Epidermal melanocyte (primary cell): ENCODE measurements around the gene NUDCD2.
"Not testable (repeated sequence)": the region's sequence is repeated elsewhere in the genome, so short reads cannot be mapped to it uniquely, and the experiment has no call there.

Experiments used
- DNase-seq: peaks from one replicate; pipeline ENCODE4 v3.0.0; 2011; ENCODE audit warnings: low spot score; ENCODE audit not compliant: insufficient read length

NUDCD2 gene

DNA sequence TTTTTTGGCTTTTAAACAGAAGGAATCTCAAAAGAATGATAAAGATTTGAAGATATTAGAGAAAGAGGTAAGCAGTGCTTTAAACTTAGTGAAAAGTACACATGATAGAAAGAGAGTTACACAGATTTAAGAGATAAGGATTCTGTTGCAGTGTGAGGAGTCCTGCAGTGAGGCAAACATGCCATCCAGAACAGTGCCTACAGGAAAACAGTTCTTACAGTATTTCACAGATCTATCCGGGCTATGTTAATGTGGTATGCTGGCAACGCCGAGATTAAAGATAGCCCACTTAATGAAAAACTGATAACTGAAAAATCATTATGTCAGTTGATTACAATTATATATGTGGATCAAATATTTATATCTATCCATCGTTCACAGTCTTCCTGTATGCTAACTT lies 7.8 kb upstream of the NUDCD2 start:
- DNase-seq = no peak

DNA sequence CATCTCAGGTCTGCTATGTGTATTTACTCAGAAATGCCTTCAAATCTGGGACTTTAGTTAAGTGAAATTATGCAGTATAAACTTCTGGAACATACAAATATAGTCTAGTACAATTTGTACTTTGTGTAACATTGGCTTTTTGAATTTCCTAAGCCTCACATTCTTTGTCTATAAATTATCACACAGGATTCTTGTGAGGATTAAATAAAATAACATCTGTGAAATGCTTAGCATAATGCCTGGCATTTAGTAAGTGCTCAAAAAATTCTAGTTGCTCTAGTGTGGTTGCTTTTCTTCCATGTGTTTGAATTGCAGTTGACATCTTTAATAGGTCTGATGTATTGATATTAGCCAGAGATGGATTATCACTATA lies 3.1 kb upstream of the NUDCD2 start:
- no peak for DNase-seq

DNA sequence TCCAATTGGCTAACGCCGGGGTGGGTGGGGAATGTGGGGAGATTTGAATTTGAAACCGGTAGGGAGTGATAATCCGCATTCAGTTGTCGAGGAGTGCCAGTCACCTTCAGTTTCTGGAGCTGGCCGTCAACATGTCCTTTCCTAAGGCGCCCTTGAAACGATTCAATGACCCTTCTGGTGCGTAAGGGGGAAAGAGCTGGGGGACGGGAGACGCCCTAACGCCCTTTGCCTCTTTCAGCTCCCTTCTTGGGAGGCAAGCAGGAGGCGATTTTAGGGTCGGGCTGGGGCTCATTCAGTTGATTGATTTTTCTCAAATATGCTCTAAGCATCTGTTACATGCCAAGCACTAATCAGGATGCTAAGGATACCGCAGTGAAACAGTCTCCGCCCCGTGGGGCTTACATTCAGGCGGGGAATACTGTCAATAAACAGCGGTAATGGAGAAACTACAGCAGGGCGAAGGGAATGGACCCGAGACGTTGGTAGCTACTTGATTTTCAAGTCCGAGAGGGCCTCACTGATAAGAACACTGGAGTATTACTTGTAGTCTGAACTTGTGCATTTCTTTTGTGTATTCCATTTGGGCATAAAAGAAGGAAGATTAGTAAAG lies 765 bp upstream of the NUDCD2 start, which contains the start of gene HMMR:
Gene HMMR, plus strand, starts transcription at position 71 of the 610 bp plus-strand sequence. Its CDS starts 61 bp downstream, at position 132.
- no peak for DNase-seq

DNA sequence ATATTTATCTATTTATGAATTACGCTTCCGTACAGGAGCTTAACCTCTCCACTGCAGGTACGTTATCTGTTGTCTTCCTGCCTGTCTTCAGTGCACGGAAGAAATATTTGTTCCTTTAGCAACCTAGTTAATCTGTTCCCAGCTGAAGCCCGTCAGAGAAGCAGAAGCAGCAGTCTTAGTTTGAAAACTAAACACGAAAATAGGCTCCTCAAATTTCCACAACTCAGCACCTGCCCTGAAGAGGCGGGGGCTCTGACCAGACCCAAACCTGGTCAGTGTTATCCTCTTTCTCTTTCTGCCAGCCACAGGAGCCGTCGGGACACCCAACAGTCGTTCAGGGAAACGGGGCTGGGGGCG lies 462 bp downstream of the NUDCD2 start:
- DNase-seq = no peak

DNA sequence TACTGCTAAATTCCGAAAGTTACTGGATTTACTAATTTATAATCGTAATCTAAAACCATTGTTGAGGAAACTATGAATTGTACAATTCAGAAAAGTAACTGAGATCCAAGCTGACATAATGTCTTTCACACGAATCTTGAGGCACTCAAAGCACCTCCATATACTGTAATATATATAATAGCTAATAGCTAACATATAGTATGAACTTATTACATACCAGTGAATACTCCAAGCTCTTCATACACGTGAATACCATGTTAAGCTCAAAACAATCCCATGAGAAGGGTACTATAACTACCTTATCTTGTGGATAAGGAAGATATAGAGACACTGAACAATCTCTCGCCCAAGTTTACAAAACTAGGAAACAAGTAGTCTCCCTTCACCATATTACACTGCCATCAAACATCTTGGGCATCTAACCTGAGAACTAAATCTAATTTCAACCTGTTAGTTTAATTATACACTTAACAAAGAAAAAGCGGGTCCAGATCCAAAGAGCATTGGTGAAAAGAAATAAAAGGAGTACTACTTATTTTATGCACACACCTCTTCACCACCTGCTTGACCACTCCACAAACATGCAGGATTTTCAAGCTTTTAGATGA lies 1.0 kb downstream of the NUDCD2 start:
- DNase-seq = no peak

DNA sequence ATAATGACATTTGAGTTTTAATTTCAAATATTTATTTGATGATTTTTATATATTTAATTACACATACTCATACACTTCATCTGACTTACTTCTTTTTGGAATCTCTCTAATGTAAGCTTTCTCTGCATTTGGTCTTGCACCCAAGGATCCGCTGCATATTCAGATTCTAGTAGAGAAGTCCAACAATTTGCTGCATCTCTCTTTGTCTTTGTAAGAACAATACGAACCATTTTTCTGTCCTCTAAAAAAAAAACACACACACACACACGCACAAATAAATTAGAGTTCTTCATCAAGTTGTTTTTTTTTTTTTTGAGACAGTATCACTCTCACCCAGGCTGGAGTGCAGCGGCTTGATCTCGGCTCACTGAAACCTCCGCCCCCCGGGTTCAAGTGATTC lies 3.1 kb downstream of the NUDCD2 start:
- no peak for DNase-seq

DNA sequence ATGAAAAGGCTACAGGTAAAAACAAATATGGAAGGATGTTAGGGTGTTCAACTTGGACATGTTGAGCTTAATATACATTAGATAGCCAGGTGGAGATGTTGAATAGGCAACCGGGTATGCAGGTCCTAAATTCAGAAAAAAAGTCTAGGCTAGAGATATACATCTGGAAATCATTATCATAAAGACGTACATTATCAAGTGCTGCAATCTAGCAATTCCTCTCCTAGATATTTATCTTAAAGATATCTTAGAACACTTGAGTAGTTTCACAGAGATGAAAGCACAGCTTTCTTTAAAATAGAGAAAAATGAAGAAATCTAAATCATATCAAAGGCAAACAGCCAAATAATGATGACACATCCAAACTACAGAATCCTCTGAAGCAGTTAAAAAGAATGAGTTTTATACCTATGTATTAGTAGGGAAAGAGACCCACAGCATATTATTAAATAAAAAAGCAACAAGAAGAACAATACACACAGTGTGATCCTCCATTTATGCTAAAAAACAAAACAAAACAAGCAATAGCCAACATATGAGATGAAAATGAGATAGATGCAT lies 3.8 kb downstream of the NUDCD2 start:
- DNase-seq = no peak

DNA sequence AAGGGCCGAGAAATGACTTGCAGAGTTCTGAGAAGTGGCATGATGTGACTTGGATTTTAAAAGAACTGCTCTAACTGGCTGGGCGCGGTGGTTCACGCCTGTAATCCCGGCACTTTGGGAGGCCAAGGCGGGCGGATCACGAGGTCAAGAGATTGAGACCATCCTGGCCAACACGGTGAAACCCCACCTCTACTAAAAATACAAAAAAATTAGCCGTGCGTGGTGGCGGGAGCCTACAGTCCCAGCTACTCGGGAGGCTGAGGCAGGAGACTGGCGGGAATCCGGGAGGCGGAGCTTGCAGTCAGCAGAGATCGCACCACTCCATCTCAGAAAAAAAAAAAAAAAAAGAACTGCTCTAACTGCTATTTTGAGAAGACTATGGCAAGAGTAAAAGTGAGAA lies 4.5 kb downstream of the NUDCD2 start:
- not testable (repeated sequence) for DNase-seq

DNA sequence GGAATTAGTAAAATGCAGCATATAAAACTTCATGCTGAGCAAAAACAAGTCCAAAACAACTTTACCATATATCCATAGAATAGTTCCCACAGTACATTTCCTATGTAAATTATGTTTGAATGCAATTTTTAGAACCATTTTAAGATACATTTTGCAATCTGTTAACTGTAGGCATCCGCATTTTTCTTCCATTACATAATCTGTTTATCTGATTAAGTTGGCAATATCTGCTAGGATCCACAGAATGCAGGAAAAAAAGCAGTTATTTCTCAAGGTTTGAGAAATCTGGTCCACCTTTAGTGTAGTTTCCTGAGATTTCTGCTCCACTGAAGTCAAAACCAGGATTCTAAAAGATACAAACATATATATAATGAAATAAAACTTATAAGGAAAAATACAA lies 6.2 kb downstream of the NUDCD2 start:
- DNase-seq = no peak

DNA sequence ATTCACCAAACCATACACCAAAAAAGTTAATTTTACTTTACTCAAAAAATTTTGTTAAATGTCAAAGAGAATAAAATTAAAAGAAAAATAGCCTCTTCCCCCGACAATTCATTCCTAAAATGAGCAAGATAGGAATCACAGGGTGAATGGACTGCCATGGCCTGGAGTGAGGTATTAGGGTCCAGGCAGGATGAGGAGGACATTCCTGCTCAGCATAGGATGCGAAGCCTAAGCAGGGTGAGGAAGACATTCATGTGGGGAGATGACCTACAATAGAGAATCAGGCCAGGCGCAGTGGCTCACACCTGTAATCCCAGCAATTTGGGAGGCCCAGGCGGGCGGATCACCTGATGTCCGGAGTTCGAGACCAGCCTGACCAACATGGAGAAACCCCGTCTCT lies 8.4 kb downstream of the NUDCD2 start:
- DNase-seq = no peak

DNA sequence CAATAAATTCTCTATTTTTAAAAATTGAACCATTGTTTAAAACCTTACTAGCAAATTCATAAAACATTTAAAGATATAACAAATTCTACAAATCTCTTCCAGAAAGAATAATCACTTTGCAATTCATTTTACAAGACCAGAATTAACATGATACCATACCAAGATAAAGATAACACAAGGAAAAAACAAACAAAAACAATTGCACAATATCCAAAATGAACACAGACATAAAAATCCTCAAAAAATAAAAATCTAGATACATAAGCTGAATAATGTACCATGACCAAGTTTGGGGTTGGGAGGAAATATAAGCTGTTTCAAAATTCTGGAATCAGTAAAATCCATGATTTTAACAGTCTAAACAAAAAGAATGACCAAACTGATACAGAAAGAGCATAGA lies 11.4 kb downstream of the NUDCD2 start:
- no peak for DNase-seq

DNA sequence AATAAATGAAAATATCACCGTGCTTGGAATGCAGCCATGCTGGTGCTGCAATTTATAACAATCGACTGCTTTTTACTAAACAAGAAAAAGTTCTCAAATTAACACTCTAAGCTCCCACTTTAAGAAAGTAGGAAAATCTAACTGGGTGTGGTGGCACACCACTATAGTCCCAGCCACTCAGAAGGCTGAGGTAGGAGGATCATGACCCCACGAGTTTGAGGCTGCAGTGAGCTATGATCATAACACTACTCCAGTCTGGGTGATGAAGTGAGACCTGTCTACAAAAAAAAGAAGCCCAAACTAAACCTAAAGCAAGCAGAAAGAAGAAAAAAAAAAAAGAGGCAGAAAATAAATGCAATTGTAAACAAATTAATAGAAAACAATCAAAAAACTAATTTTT lies 12.0 kb downstream of the NUDCD2 start:
- no peak for DNase-seq

DNA sequence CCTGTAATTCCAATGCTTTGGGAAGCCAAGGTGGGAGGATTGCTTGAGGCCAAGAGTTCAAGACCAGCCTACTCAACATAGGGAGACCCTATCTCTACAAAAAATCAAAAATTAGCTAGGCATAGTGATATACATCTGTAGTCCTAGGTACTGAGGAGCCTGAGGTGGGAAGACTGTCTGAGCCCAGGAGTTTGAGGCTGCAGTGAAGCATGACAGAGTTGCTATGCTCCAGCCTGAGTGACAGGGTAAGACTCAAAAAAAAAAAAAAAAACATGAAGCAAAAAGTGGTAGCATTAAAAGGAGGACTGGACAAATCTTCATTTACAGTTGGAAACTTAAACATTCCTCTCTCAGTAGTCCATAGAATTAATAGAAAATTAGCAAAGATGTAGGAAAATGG lies 12.7 kb downstream of the NUDCD2 start:
- DNase-seq = no peak

DNA sequence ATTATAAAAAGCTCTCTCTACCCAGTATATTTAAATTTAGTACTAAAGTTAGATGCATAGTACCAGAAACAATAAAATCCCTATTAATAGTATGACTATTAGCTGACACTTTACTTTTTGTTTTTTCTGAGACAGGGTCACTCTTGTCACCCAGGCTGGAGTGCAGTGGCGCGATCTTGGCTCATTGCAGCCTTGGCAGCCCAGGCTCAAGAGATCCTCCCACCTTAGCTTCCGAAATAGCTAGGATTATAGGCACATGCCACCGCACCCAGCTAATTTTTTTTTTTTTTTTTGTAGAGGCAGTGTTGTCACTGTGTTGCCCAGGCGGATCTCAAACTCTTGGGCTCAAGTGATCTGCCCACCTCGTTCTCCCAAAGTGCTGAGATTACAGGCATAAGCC lies 14.6 kb downstream of the NUDCD2 start:
- no peak for DNase-seq

DNA sequence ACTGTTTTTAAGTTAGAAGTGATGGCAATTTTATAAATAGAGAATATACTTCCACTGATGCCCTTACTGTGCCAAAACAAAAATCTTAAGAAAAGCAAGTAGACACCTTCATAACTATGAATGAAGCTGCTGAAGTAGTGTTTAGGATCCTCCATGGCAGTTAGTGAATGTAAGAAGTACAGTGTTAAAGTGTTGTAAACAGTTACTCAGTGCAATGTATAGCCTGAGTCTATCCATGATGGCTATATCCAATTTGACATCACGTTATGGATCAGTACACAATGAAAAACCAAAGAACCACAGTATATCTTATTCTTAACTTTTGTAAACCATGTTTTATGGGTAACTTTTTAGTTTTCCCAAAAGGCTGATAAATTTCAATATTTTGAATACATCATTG lies 15.4 kb downstream of the NUDCD2 start:
- no peak for DNase-seq

DNA sequence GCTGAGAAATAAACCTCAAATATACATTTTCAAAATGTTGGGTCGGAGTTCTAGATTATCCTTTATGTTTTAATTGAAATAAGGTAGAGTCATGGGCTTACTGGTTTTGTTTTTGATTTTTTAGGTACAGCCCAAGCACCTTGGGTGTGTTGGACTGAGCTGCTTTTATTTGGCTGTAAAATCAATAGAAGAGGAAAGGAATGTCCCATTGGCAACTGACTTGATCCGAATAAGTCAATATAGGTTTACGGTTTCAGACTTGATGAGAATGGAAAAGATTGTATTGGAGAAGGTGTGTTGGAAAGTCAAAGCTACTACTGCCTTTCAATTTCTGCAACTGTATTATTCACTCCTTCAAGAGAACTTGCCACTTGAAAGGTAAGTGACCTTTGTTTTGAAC lies 18.9 kb downstream of the NUDCD2 start:
- DNase-seq = no peak

DNA sequence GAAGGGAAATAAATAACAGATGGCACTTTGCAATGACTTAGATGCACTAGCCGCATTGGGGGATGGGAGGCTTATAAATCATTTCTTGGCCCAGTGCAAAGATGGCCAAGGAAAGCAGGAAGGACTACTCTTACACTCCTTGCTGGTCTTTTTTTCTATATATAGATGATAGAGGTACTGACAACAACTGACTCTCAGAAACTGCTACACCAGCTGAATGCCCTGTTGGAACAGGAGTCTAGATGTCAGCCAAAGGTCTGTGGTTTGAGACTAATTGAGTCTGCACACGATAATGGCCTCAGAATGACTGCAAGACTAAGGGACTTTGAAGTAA lies 20.8 kb downstream of the NUDCD2 start:
- no peak for DNase-seq

DNA sequence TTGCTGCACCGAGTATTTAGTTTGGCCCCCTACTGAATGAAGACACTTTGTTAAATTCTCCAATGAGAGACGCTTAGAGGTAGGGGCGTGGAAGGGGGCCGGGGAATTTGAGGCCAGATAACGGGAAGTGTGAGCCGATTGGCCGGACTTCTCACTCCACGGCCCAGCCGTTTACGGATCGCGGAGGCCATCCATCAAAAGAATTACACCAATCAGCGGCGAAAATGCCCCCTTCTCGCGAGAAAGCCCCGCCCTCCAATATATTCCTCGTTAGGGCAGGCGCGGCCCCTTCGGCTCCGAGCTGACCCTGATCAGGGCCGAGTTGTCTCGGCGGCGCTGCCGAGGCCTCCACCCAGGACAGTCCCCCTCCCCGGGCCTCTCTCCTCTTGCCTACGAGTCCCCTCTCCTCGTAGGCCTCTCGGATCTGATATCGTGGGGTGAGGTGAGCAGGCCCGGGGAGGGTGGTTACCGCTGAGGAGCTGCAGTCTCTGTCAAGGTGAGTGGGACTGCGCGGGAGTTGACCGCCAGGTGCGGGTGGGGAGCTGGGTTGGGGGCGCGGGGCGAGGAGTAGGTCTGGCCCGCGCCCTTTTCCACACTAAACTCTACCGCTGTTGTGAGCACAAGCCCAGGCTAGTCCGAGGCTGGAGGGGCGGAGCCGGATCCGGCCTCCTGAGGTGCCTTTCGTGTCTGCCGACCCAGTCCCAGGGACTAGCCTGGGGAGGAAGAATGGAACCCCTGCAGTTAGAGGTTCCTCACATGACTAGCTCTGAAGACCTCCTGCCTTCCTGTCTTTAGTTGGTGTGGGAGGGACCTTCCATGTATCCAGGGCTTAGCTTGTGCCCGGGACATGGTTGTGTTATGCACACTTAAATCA lies 22.4 kb downstream of the NUDCD2 start, which contains the start of gene CCNG1:
Gene CCNG1, plus strand, starts transcription at position 287 of the 874 bp plus-strand sequence. CDS start 1,662 bp downstream, outside the sequence.
- DNase-seq = peak; percentile 87

DNA sequence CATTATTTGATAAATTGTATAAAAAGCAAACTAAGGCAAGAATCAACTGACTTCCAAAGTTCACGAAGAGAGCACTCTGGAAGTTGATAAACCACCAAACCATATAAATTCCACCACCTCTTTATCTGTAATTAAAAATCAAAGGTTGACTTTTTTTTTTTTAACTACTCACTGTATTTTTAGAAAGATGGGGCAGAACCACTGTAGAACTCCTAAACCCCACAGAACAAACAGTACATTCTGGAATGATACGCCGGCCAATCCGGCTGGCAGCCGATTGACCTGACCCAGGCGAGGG lies 22.9 kb downstream of the NUDCD2 start:
- DNase-seq = no peak

DNA sequence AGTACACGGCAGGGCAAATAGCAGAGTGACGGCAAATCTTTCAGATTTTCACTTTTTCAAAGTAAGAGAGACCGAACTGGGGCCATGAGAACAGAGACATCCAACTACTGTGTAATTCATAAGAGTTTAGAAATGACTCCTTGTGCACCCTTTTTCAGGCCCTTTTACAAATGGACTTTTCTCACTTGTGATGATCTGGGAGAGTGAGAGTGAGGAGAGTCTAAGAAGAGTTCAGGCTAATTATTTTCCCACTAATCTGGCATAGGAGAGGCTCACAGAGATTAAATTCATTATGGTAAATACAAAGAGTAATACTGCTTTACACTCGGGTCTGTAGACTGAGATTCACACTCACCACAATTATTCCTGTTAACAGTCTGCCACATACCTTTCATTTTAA lies 23.4 kb downstream of the NUDCD2 start:
- no peak for DNase-seq

DNA sequence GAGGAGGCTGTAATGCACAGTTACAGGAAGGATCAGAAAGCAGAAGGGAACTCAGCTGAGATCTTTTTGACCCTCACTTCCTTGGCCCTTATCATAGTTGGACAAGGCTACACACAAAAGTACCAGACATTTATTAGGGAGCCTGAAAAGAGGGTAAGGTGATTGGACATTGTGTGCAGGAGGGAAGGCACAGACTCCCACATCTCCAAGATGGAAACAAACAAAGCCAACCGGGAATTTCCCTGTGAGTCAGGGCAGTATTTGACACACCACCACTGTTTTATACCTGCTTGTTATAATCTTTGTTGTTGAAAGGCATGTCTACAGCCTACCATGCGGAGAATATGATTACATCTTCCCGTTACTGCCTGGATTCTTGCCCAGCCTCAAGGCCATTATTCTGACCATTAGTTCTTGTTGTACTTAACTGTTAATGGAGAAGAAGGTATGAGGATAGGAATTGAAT lies 25.5 kb downstream of the NUDCD2 start:
- DNase-seq = no peak

DNA sequence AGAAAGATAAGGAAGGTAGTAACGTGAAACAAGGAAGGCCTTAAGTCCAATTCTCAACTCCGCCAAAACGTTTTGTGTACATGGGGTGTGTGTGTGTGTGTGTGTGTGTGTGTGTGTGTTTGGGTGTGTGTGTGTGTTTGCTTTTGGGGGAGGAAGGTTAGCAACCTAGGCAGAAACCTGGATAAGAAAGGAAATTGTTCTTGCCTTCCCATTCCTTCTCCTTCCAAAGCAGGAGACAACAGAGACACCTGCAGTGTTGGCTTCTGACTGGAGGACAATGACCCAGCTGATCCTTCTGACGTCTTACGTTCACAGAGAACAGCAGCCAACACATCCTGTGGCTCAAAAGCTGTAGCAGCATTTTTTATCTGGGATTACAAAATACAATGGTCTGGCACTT lies 26.6 kb downstream of the NUDCD2 start:
- no peak for DNase-seq
